ENCODE measurements around the gene PLCB2. TPM values are rescaled to one million over a fixed set of nuclear protein-coding genes. Genes with fewer than 3 reads are reported as not detected.

The PLCB2 gene
- polyA plus RNA-seq, 1 donor: 7.9 TPM

DNA sequence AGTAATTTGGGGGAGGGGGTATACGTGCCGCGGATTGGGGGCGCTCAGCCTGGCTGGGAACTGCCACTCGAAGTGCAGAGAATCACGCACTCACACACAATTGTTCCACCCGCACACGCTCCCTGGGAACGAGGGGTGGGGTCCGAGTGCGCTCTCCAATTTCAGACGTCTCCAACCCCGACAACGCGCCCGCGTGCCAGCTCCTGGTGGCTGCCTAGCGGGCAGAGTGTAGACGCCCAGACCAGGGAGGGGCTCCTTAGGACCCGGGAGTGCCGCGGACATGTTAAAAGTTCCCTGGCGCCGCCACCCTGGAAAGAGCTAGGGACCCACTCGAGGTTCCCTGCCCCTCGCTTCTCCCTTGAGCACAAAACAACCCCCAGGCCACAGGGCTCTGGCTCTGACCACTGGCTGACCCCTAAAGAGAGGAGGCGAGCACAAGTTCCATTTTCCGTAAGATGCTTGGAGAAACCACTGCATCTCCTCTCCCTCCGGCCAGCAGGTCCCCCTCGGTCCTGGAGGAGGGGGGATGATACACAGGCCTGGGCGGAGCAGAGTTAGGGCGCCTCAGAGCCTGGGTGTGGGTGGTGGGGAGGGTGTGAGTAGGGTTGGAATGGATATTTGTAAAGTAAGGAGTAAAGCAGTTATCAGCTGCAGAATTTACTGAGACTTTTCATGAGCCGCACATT, 24.0 kb downstream of the PLCB2 start:
- DNase-seq: no peak

DNA sequence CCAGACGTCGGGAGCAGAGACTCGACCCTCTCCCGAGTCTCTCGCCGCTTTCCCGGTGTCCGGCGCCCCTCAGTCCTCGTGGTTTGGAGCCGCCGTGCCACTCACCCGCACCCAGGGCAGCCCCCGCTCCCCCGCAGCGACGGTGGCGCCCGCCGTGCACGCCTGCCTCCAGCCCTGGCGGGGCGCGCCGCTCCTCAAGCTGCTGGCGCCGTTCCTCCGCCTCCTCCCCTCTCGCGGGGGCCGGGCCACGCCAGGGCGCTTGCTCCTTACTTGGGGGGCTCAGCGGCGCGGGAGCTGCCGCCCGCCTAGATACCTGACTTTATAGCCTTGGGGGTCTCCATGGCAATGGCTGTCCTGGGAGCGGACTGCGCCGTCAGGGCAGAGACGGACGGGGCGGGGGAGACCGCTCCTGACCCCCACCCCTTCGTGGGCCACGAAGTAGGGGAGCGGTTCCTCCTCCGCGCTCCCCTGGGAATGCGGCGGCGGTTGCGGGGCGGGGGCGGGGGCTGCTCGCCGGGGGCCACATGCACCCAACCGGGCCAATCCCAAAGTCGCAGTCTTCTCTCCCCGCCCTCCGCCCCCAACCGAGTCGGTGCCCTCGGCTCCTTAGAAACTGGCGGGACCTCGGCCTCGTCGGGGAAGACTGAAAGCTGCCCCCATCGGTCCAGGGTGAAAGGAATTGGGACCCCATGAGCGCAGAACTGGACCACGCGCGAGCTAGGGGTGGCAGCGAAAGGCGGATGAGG, 24.7 kb downstream of the PLCB2 start, which contains the start of gene ANKRD63:
Gene ANKRD63 (minus strand): TSS at position 196 of the 746 bp plus-strand sequence. CDS start 478 bp downstream, outside the sequence.
- DNase-seq: no peak

DNA sequence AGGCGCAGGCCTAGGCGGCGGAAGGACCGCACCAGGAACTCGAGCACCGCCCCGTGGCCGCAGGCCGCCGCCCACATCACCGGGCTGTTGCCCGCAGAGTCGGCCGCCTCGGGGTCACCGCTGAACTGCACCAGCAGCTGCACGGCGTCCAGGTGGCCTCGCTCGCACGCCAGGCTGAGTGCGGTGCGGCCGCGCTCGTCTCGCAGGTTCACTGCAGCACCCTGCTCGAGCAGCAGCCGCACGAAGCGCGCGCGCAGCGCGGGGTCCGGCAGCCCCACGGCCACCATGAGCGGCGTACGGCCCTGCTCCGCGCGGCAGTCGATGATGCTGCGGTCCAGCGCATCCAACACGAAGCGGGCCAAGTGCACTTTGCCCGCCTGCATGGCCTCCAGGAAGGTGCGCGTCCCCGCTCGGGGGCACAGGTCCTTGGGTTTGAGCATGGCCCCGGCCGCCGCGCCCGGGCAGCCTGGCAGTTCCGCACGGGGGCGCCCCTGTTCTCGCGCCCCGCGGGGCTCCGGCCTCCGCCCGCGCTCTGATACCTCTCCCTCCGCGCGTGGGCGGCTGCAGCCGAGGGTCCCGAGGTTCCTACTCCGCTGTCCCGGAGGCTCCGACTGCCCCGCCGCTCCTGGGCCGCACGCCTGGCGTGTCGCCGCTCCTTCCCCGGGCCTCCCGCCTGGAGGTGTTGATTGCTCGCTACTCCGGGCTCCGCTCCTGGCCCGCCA, 25.4 kb downstream of the PLCB2 start:
- no peak for DNase-seq

DNA sequence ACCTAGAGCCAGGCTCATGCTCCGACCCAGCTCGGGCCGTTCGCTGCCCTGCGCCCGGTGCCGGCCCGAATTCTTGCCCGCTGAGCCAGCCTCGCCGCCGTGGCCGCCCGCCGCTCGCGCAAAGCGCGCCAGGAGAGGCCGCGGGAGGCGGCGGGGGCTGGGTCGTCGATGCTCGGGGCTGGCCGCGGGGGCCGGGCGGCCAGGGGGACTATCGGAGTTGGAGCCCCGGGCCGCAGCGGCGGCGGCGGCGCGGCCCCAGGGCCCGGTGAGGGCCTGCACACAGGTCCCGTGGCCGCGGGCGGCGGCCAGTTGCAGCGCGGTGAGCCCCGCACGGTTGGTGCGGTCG, 26.0 kb downstream of the PLCB2 start:
- no peak for DNase-seq

DNA sequence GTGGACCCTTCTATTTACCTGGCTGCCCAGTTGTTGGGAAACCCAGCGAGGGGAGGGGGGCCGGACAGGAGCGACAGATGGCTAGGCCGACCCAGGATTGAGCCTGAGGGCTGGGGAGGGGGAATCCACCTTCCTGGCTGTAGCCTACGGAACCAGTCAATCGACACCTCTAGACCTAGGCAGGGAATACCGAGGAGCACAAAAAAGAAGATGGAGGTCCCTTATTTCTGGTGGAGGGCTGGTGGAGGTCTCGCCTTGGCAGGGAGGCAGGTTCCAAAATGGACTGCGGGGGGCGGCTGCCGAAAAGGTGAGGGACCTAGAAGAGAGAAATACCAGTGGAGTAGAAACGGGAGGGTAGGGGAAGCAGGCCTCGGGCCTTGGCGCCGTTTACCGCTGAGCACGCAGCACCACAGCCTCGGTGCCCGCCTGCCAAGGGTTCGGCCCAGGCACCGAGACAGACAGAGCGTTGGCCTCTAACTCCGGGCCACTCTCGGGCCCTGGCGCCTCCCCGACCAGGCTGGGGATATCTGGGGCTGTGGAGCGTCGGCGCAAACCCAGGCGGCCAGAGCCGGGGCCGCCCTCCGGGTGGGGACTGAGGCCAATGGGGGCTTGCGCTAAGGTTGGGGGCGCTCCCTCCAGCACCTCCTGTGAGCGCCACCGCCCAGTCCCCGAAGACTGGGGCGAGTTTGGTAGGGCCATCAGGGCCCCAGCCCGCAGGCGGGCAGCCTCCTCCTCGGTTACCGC, 26.5 kb downstream of the PLCB2 start:
- DNase-seq: no peak

DNA sequence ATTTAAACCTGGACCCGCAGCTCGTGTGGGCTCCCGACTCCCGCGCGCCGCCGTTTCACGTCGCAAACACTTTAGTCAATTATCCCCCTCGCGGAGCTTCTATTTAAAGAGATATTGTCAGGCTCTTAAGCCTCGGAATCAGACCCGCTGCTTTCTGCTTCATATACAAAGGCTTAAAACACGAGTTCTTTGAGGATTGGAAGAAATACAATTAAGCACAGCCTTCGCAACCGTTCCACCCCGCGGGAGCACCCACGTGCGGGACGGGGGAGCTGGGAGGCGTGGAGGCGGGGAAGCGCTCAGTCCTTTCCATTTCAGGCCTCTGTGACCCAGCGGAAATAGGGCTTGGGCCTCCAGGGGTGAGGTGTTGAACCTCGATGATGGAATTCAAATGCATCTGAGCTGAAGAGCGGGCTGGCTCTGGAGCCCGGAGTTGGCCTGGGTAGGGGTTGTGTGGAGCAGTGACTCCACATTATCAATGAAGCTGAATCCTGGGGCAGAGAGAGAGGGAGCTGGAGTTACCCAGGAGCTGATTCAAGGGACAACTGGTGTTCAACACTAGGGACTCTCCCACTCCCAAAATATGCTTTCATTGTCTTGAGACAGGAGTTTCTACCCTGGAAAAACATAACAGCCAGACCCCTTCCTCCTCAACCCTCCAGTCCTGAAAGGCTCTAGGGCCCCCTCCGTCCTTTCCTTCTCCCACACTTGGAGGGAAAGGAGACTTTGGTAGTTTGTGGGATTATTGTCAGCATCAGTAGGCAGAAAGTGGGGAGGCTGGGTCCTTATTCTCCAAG, 27.3 kb downstream of the PLCB2 start:
- no peak for DNase-seq

DNA sequence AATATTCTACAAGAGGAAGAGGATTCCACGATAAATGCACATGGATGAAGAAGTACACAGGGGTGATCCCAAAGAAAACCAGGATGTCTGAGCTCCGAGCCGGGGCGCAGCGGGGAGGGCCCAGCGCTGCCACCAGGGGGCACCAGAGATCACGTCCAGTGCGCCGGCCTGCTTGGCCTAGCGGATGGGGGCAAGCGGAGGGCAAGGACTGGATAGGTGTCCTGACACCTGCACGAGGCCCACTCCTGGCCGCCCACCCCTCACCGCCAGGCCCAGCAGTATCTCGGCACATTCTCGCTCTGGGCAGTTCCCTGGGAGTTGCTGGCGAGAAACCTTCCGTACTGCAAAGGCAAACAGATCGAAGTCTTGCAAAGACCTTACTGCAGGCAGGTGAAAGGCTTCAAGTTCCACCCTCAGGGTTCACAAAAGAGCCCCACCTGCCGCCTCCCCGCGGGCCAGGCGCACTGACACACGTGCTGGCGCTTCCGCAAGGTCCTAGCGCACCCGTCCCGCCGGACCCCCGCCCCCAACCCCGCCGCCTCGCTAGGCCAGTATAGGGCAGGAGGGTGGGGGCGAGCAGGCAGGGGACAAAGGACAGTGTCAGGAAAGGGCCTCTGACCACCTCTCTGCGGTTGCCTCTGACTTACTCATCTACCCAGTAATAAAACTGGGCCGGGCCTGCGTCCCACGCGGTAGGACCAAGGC, 28.1 kb downstream of the PLCB2 start:
- DNase-seq: peak; percentile 60

DNA sequence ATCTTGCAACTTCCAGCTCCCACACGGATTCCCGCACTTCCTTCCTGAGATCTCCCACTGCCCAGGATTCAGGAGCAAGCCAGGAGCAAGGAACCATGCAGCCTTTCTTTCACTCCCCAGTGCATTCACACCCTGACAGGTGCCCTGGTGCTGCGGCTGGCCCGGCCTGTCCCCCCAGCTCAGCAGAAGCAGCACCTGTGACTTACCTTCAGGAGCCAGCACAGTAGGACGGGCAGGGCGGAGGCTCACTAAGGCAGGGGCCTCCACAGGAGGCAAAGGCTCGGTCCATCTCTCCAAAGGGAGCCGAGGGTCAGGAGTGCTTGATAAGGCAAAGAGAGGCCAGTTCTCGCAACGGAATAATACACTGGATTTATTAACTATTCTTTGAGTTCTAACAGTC, 29.7 kb downstream of the PLCB2 start:
- DNase-seq: no peak

DNA sequence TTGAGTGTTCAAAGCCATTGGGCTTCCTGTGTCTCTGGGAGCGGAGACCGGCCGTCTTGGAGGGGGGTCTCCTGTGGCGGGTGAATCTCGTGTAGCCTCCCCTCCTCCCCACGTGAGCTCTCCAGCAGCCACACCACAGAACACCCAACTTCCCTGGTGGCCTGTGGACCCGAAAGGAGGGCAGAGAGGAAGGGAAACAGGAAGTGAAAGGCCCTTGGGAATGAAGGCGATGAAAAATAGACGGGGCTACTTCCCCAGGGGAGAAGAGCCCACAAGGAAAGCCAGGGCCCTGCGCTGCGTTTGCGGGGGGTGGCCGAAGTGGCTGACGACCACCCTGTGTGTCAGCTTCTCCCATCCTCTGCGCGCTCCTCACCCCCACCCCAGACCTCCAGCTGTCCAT, 30.3 kb downstream of the PLCB2 start:
- DNase-seq: no peak

DNA sequence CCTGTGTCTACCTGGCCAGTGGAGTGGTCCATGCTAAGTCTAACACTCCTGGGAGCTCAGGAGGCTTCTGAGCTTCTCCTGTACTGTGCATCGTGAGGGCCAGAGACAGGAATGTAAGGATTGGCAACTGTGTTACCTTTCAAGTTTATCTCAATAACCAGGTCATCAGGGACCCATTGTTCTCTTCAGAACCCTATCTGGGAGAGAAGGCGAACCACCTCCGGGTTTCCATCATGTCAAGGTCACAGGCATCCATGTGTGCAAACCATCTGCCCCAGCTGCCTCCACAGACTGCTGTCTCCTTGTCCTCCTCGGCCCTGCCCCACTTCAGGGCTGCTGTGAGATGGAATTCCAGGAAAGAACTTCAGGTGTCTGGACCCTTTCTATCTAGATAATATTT, 30.8 kb downstream of the PLCB2 start:
- DNase-seq: no peak

DNA sequence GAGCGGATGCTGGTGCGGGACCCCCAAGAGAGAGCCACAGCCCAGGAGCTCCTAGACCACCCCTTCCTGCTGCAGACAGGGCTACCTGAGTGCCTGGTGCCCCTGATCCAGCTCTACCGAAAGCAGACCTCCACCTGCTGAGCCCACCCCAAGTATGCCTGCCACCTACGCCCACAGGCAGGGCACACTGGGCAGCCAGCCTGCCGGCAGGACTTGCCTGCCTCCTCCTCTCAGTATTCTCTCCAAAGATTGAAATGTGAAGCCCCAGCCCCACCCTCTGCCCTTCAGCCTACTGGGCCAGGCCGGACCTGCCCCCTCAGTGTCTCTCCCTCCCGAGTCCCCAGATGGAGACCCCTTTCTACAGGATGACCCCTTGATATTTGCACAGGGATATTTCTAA, 31.8 kb downstream of the PLCB2 start:
- no peak for DNase-seq

DNA sequence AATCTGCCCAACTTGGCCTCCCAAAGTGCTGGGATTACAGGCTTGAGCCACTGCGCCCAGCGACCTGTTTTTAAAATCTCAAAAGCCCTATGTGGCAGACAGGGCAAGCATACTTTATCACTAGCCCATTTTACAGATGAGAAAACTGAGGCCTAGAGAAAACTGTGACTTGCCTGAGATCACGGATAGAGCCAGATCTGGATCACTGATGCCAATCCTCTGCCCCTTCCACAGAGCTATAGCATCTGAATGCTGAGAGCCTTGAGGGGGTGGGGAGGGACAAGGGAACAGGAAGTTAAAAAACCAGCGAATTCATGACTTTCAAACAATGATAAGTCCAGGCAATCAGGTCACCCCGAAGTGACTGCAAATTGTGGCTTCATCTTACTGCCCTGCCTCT, 32.2 kb downstream of the PLCB2 start:
- DNase-seq: no peak

DNA sequence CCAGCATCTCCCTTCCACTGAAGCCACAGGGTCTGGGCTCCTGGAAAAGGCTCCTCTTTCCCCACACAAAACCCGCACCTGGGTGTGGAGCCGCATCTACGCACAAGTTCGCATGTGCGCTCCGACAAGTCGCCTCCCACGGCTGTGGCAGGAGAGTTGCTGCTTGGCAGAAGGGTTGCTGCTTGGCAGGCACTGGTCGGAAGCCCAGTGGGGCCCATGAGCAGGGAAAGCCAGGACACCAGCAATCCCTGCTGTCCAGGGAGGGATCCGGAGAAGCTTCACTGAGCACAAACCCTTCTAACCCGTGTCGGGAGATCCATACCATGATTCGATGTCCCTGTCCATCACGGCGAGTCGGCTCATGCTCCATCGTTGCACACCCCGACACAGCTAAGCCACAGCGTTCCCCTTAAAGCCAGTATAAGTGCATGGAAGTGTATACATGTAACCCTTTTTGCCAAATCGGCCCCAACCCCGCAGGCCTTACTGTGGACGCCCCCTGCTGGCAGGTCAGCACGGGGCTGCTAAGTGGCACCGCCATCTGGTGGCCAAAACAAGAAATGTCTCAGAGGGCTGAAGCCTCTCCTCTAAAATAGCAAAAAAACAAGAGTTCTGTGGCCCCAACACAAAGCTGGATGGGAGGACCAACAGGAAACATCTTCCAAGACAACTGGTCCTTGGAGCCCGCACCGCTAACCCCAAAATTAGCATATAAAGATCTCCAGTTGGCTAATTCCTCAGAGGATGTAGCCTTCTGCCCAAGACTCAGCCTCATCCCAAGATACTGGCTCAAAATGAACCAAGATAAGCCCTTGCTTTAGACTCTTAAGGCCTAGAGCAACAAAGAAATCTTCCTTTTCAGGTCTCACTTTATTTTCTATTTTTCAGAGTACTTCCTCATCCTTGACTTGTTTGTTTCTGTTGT, 33.1 kb downstream of the PLCB2 start:
- DNase-seq: peak; percentile 79

DNA sequence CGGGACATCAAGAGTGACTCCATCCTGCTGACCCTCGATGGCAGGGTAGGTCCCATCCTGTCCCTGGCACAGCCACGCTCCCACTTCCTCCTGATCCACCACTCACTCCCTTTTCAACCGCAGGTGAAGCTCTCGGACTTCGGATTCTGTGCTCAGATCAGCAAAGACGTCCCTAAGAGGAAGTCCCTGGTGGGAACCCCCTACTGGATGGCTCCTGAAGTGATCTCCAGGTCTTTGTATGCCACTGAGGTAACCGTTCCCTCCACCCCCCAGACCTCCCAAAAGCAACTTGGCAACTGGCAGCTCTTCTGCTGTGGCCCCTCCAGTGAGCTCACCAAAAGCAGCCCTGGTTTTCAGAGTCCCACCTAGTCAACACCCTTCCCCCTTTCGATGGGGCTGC, 34.3 kb downstream of the PLCB2 start:
- DNase-seq: no peak

DNA sequence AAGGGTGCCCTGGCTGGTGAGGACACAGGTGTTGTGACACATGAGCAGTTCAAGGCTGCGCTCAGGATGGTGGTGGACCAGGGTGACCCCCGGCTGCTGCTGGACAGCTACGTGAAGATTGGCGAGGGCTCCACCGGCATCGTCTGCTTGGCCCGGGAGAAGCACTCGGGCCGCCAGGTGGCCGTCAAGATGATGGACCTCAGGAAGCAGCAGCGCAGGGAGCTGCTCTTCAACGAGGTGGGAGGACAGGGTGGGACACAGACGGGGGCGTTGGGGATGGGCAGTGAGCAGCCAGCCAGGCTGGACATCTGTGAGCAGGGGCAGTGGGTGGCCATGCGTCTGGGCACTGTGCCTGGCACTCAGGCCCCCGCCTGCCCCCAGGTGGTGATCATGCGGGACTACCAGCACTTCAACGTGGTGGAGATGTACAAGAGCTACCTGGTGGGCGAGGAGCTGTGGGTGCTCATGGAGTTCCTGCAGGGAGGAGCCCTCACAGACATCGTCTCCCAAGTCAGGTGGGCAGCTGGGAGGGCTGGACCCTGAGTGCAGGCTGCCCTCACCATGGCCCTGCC, 35.2 kb downstream of the PLCB2 start:
- no peak for DNase-seq

DNA sequence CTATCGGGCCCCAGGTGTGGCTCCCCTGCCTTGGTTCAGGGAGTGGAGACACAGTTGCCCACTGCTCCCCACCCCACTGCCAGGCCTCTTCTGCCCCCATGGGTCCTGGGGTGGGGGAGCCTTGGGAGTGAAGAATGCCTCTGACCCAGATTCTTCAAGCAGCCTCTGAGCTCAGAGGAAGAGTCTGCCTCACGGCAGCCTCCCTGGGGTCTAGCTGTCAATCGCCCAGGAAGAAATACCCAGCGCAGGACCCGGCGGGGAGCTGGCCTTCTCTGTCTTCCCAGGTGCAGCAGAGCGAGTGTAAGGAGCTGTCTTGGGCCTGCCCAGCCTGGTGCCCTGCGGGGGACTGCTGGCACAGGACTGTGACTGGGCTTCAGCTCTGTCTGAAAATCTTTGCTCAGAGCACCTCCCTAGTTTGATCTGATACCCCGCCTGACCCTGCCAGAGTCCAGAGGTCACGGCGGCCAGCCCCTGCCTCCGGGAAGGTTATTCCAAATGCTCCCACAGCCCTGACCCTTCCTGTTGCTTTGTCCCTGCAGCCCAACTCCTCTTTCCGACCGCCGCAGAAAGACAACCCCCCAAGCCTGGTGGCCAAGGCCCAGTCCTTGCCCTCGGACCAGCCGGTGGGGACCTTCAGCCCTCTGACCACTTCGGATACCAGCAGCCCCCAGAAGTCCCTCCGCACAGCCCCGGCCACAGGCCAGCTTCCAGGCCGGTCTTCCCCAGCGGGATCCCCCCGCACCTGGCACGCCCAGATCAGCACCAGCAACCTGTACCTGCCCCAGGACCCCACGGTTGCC, 35.9 kb downstream of the PLCB2 start:
- DNase-seq: no peak

DNA sequence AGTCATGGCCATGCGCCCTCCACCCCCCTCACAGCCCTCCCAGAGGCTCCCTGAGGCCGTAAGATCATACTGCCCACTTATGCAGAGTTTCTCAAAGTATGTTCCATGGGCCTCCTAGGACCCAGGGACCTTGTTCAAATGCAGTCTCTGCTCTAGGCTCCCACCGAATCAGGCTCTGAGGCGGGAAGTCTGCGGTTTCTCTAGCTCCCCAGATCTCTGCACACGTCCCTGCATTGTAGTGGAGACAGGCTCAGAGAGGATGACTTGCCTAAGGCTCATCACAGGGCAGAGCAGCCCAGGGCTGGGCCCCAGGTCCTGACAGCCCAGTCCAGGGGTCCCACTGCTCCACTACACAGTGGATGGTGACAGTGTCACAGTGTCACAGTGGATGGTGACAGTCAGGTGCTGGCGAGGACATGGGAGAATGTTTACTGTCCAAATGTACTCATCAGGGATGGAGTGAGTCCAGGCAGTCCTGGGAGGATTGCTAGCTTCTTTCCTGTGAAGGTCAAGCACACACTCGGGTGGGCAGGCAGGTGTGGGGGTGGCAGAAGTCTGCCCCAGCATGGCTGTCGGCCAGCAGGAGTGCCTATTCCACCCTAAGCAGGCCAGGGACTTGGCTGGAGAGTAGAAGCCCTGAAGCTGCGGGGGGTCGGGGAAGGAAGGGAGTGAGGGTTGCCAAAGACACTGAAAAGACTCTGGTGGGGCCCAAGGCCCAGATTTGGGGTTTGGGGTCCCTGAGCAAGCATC, 37.3 kb downstream of the PLCB2 start:
- DNase-seq: no peak

DNA sequence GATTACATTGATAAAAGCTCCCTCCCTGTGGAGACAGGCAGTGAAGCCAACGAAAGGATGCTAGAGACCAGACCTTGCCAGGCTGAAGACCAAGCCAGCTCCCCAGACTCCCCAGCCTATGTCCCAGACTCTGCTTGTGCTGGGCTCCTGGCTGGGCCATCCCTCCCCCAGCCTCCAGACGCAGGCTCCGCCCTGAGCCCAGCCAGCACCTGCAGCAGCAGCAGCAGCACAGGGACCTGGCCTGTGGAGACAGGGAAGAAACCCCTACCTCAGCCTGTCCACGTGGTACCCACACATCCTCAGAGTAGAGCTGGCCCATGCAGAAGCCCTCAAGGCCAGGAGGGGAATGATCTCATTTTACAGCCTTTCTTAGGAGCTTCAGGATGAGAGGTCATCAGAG, 38.1 kb downstream of the PLCB2 start:
- DNase-seq: no peak
